HEK293 (cell line): ENCODE results near the gene ALDH18A1.

Source experiments
- BCL6B ChIP-seq: fragments of 450-650 bp; formaldehyde crosslinking; IDR thresholded peaks from 2 replicates; pipeline ENCODE4 v1.5.1; 2017; ENCODE audit warnings: missing biosample characterization, missing genetic modification characterization
- EGR2 ChIP-seq: fragments of 450-650 bp; formaldehyde crosslinking; IDR thresholded peaks from 2 replicates; pipeline ENCODE4 v1.5.1; 2016; ENCODE audit warnings: low read depth, missing biosample characterization, missing genetic modification characterization
- GLI4 ChIP-seq: fragments of 450-650 bp; formaldehyde crosslinking; IDR thresholded peaks from 2 replicates; pipeline ENCODE4 v1.5.1; 2016; ENCODE audit warnings: missing biosample characterization, missing genetic modification characterization
- HOXD13 ChIP-seq: sonication (generic); formaldehyde crosslinking; IDR thresholded peaks from 2 replicates; pipeline ENCODE4 v1.8.0; 2022; ENCODE audit warnings: missing genetic modification reagents, borderline replicate concordance
- KLF16 ChIP-seq: fragments of 450-650 bp; formaldehyde crosslinking; IDR thresholded peaks from 2 replicates; pipeline ENCODE4 v1.5.1; 2017; ENCODE audit warnings: missing biosample characterization, missing genetic modification characterization
- KLF9 ChIP-seq: fragments of 450-650 bp; formaldehyde crosslinking; IDR thresholded peaks from 2 replicates; pipeline ENCODE4 v1.5.1; 2016; ENCODE audit warnings: missing biosample characterization, missing genetic modification characterization, low read depth
- OVOL3 ChIP-seq: fragments of 450-650 bp; formaldehyde crosslinking; IDR thresholded peaks from 2 replicates; pipeline ENCODE4 v1.5.1; 2016; ENCODE audit warnings: missing biosample characterization, missing genetic modification characterization
- SALL2 ChIP-seq: fragments of 450-650 bp; formaldehyde crosslinking; IDR thresholded peaks from 2 replicates; pipeline ENCODE4 v1.5.0; 2017; ENCODE audit warnings: missing biosample characterization, mild to moderate bottlenecking, missing genetic modification characterization, borderline replicate concordance
- SETDB1 ChIP-seq: IDR thresholded peaks from one replicate; pipeline ENCODE4 v1.6.1; 2017; ENCODE audit warnings: mild to moderate bottlenecking, low read length, moderate library complexity, mixed read lengths; ENCODE audit not compliant: insufficient read length
- YY1 ChIP-seq: fragments of 450-650 bp; formaldehyde crosslinking; IDR thresholded peaks from 2 replicates; pipeline ENCODE4 v1.5.1; 2018; ENCODE audit warnings: missing biosample characterization, missing genetic modification characterization
- ZBTB11 ChIP-seq: fragments of 450-650 bp; formaldehyde crosslinking; conservative IDR thresholded peaks from 2 replicates; pipeline ENCODE4 v1.5.1; 2016; ENCODE audit warnings: low read depth, missing biosample characterization, missing genetic modification characterization
- ZBTB44 ChIP-seq: fragments of 450-650 bp; IDR thresholded peaks from 2 replicates; pipeline ENCODE4 v1.5.1; 2018; ENCODE audit warnings: missing biosample characterization, mild to moderate bottlenecking, missing genetic modification characterization
- ZNF138 ChIP-seq: fragments of 450-650 bp; formaldehyde crosslinking; IDR thresholded peaks from 2 replicates; pipeline ENCODE4 v1.5.1; 2016; ENCODE audit warnings: missing biosample characterization, missing genetic modification characterization, borderline replicate concordance
- ZNF169 ChIP-seq: fragments of 450-650 bp; formaldehyde crosslinking; IDR thresholded peaks from 2 replicates; pipeline ENCODE4 v1.5.1; 2016; ENCODE audit warnings: missing biosample characterization, missing genetic modification characterization
- ZNF174 ChIP-seq: fragments of 450-650 bp; formaldehyde crosslinking; IDR thresholded peaks from 2 replicates; pipeline ENCODE4 v1.5.0; 2017; ENCODE audit warnings: missing biosample characterization, mild to moderate bottlenecking, missing genetic modification characterization
- ZNF211 ChIP-seq: fragments of 450-650 bp; formaldehyde crosslinking; IDR thresholded peaks from 2 replicates; pipeline ENCODE4 v1.5.1; 2016; ENCODE audit warnings: low read depth, missing biosample characterization, missing genetic modification characterization
- ZNF292 ChIP-seq: fragments of 450-650 bp; formaldehyde crosslinking; IDR thresholded peaks from 2 replicates; pipeline ENCODE4 v1.5.1; 2016; ENCODE audit warnings: low read depth, missing biosample characterization, missing genetic modification characterization, borderline replicate concordance
- ZNF404 ChIP-seq: fragments of 450-650 bp; formaldehyde crosslinking; IDR thresholded peaks from 2 replicates; pipeline ENCODE4 v1.5.1; 2017; ENCODE audit warnings: missing biosample characterization, missing genetic modification characterization
- ZNF423 ChIP-seq: fragments of 450-650 bp; formaldehyde crosslinking; IDR thresholded peaks from 2 replicates; pipeline ENCODE4 v1.5.1; 2016; ENCODE audit warnings: missing biosample characterization, missing genetic modification characterization
- ZNF514 ChIP-seq: fragments of 450-650 bp; formaldehyde crosslinking; IDR thresholded peaks from 2 replicates; pipeline ENCODE4 v1.5.1; 2016; ENCODE audit warnings: missing biosample characterization, missing genetic modification characterization
- ZNF596 ChIP-seq: fragments of 450-650 bp; IDR thresholded peaks from 2 replicates; pipeline ENCODE4 v1.5.0; 2018; ENCODE audit warnings: missing biosample characterization, mild to moderate bottlenecking, missing genetic modification characterization, moderate library complexity
- ZNF623 ChIP-seq: fragments of 450-650 bp; formaldehyde crosslinking; IDR thresholded peaks from 2 replicates; pipeline ENCODE4 v1.5.1; 2016; ENCODE audit warnings: missing biosample characterization, missing genetic modification characterization
- ZNF639 ChIP-seq: fragments of 450-650 bp; formaldehyde crosslinking; IDR thresholded peaks from 2 replicates; pipeline ENCODE4 v1.5.1; 2016; ENCODE audit warnings: missing biosample characterization, missing genetic modification characterization
- ZNF791 ChIP-seq: fragments of 450-650 bp; formaldehyde crosslinking; IDR thresholded peaks from 2 replicates; pipeline ENCODE4 v1.5.1; 2016; ENCODE audit warnings: missing biosample characterization, missing genetic modification characterization
- TF ChIP-seq, protein P1 (sequence below): fragments of 450-650 bp; formaldehyde crosslinking; IDR thresholded peaks from 2 replicates; pipeline ENCODE4 v1.5.1; 2016; ENCODE audit warnings: missing biosample characterization, missing genetic modification characterization
- TF ChIP-seq, protein P2 (sequence below): fragments of 450-650 bp; formaldehyde crosslinking; IDR thresholded peaks from 2 replicates; pipeline ENCODE4 v1.5.1; 2016; ENCODE audit warnings: missing biosample characterization, missing genetic modification characterization
- TF ChIP-seq, protein P3 (sequence below): fragments of 450-650 bp; formaldehyde crosslinking; IDR thresholded peaks from 2 replicates; pipeline ENCODE4 v1.5.1; 2016; ENCODE audit warnings: missing biosample characterization, missing genetic modification characterization, low read depth

ALDH18A1 gene

GRCh38 chr10:95561177-95561863 lies 95.2 kb downstream of the ALDH18A1 start, which contains the start of gene SORBS1 (continued):
- TF ChIP-seq, protein P1, sequence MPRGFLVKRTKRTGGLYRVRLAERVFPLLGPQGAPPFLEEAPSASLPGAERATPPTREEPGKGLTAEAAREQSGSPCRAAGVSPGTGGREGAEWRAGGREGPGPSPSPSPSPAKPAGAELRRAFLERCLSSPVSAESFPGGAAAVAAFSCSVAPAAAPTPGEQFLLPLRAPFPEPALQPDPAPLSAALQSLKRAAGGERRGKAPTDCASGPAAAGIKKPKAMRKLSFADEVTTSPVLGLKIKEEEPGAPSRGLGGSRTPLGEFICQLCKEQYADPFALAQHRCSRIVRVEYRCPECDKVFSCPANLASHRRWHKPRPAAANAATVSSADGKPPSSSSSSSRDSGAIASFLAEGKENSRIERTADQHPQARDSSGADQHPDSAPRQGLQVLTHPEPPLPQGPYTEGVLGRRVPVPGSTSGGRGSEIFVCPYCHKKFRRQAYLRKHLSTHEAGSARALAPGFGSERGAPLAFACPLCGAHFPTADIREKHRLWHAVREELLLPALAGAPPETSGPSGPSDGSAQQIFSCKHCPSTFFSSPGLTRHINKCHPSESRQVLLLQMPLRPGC (tag by site-specific recombination) = peak; percentile 65; the same call in 1 of the 2 replicates
- TF ChIP-seq KLF9 = peak; percentile 96
- no peak for TF ChIP-seq SALL2 (tag by site-specific recombination)
- no peak for TF ChIP-seq ZNF404 (tag by site-specific recombination)
- no peak; the same call in 1 of the 2 replicates for TF ChIP-seq ZNF596 (tag by site-specific recombination)
- no peak for TF ChIP-seq ZNF174
- TF ChIP-seq YY1 (tag by site-specific recombination) = peak; percentile 48; the same call in 1 of the 2 replicates
- TF ChIP-seq GLI4 = no peak
- no peak for TF ChIP-seq ZNF211 (tag by site-specific recombination)
- TF ChIP-seq, protein P2, sequence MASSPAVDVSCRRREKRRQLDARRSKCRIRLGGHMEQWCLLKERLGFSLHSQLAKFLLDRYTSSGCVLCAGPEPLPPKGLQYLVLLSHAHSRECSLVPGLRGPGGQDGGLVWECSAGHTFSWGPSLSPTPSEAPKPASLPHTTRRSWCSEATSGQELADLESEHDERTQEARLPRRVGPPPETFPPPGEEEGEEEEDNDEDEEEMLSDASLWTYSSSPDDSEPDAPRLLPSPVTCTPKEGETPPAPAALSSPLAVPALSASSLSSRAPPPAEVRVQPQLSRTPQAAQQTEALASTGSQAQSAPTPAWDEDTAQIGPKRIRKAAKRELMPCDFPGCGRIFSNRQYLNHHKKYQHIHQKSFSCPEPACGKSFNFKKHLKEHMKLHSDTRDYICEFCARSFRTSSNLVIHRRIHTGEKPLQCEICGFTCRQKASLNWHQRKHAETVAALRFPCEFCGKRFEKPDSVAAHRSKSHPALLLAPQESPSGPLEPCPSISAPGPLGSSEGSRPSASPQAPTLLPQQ (tag by site-specific recombination) = peak; percentile 20; the same call in 1 of the 2 replicates
- TF ChIP-seq ZBTB44 (tag by site-specific recombination) = no peak
- no peak for TF ChIP-seq HOXD13 (CRISPR knock-in tag)
- no peak for TF ChIP-seq ZNF514 (tag by site-specific recombination)
- no peak for TF ChIP-seq BCL6B (tag by site-specific recombination)
- peak; percentile 92 for TF ChIP-seq ZNF639 (tag by site-specific recombination)
- peak; percentile 59; the same call in 1 of the 2 replicates for TF ChIP-seq KLF16 (tag by site-specific recombination)
- TF ChIP-seq, protein P3, sequence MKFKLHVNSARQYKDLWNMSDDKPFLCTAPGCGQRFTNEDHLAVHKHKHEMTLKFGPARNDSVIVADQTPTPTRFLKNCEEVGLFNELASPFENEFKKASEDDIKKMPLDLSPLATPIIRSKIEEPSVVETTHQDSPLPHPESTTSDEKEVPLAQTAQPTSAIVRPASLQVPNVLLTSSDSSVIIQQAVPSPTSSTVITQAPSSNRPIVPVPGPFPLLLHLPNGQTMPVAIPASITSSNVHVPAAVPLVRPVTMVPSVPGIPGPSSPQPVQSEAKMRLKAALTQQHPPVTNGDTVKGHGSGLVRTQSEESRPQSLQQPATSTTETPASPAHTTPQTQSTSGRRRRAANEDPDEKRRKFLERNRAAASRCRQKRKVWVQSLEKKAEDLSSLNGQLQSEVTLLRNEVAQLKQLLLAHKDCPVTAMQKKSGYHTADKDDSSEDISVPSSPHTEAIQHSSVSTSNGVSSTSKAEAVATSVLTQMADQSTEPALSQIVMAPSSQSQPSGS (tag by site-specific recombination) = no peak
- no peak for TF ChIP-seq EGR2 (tag by site-specific recombination)
- no peak for TF ChIP-seq ZNF169
- no peak for TF ChIP-seq ZNF138 (tag by site-specific recombination)
- TF ChIP-seq OVOL3 (tag by site-specific recombination) = no peak
- no peak for TF ChIP-seq ZNF791 (tag by site-specific recombination)
- no peak for TF ChIP-seq ZNF292
- no peak for TF ChIP-seq ZNF623
- TF ChIP-seq SETDB1 = no peak
- no peak for TF ChIP-seq ZNF423
- TF ChIP-seq ZBTB11 = peak; percentile 88
